NCI-H446 treated with DMSO at 0.1 percent for 48 hours (cell line): ENCODE measurements around the gene FAM151A.
A peak's percentile ranks its signal among the peaks of the same experiment; 100 is the strongest.
"Not testable (repeated sequence)": the region's sequence is repeated elsewhere in the genome, so short reads cannot be mapped to it uniquely, and the experiment has no call there.

Experiments used
- DNase-seq: peaks from one replicate; lab custom pipeline; 2025; lab: John Stamatoyannopoulos, UW

Gene FAM151A

DNA sequence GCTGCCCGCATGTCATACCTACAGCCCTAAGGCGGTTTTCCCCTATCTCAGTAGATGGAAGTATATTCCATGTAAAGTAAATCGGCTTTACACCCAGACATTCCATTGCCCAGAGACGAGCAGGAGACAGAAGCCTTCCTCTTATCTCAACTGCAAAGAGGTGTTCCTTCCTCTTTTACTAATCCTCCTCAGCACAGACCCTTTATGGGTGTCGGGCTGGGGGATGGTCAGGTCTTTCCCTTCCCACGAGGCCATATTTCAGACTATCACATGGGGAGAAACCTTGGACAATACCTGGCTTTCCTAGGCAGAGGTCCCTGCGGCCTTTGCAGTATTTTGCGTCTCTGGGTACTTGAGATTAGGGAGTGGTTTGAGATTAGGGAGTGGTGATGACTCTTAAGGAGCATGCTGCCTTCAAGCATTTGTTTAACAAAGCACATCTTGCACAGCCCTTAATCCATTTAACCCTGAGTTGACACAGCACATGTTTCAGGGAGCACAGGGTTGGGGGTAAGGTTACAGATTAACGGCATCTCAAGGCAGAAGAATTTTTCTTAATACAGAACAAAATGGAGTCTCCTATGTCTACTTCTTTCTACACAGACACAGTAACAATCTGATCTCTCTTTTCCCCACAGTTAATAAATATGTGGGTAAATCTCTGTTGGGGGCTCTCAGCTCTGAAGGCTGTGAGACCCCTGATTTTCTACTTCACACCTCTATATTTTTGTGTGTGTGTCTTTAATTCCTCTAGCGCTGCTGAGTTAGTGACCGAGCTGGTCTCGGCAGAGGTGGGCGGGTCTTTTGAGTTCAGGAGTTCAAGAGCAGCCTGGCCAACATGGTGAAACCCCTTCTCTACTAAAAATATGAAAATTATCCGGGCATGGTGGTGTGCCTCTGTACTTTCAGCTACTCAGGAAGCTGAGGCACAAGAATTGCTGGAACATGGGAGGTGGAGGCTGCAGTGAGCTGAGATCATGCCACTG is 13.4 kb upstream of the FAM151A start:
- not testable (repeated sequence) for DNase-seq

DNA sequence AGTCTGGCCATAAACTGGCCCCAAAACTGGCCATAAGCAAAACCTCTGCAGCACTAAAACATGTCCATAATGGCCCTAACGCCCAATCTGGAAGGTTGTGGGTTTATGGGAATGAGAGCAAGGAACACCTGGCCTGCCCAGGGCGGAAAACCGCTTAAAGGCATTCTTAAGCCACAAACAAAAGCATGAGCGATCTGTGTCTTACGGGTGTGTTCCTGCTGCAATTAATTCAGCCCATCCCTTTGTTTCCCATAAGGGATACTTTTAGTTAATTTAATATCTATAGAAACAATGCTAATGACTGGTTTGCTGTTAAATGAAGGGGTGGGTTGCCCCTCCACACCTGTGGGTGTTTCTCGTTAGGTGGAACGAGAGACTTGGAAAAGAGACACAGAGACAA is 12.5 kb upstream of the FAM151A start:
- not testable (repeated sequence) for DNase-seq

DNA sequence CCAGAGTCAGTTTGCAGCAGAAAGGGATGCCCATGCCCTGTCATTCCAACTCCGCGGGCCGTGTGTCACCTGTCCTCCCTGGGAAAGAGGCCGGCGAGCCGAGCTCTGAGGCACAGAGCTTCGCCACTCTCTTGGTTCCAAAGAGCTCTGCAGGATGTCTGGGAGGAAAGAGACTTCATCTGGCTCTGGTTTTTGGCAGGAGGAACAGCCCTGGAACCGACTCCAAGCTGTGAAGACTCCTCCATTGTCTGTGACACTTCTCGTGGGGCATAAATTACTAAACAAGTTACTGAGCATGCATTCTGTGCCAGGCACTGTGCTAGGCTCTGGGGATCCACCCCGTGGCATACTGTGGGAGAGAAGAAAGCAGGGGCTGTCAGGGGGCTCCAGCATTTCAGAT is 3.9 kb upstream of the FAM151A start:
- DNase-seq: peak; percentile 22

DNA sequence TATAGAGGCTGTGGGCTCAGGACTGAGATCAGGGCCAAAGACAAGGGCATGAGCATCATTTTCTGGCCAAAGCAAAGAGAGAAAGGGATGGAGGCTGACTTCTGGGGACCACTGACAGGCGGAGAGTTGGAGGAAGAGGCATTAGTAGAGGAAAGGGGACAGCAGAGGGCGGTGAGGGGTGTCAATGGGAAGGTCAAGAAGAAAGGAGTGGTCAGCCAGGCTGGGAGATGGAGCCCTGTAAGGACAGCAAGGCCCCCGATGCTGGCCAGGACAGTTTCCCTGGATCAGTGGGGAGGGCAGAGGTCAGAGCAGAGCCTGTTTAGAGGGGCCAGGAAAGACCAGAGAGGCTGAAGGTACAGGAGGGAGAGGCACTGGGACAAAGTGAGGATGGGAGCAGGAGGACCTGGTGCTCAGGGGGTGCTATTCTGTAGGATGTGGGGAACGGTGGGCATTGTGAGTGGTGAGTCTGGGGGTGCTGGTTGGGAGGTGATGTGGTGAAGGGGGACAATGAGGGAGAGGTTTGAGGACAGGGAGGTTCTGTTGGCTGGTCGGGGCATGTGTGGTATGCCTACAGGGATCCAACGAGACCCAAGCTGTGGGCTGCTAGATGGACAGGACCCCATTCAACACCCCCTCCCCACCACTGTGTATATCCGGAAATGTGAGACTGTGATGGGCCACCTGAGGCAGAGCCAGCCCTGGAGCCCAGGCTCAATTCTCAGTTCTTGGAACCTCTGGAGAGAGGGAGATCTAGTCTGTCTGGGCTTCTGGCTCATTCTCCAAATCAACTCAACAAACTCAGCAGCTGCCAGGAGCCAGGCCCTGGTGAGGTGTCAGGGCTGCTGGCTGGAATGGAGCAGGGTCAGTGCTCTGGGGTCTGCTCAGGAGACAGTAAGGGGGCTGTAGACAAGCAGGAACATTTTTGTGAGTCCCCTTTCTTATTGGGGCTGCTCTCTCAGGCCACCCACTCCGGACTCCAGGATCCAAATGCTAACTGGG is 1.4 kb upstream of the FAM151A start:
- peak; percentile 2 for DNase-seq

DNA sequence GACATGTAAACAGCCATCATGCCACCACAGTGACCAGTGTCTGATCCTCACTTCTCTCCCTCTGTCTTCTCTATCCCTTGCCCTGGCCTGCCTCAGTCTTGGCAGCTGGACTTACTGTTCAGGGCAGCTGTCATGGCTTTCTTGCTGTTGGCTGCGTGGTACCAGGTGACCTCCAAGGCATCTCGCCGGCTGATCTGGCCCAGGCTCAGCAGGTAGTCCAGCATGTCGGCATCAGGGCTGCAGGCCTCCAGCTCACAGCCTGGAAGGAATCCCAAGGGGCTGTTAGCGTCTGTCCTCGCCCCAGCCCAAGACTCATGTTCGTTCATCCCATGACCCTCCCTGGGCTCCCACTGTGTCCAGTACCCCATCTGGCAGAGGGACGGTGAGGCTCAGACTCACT is 3.6 kb downstream of the FAM151A start:
- no peak for DNase-seq

DNA sequence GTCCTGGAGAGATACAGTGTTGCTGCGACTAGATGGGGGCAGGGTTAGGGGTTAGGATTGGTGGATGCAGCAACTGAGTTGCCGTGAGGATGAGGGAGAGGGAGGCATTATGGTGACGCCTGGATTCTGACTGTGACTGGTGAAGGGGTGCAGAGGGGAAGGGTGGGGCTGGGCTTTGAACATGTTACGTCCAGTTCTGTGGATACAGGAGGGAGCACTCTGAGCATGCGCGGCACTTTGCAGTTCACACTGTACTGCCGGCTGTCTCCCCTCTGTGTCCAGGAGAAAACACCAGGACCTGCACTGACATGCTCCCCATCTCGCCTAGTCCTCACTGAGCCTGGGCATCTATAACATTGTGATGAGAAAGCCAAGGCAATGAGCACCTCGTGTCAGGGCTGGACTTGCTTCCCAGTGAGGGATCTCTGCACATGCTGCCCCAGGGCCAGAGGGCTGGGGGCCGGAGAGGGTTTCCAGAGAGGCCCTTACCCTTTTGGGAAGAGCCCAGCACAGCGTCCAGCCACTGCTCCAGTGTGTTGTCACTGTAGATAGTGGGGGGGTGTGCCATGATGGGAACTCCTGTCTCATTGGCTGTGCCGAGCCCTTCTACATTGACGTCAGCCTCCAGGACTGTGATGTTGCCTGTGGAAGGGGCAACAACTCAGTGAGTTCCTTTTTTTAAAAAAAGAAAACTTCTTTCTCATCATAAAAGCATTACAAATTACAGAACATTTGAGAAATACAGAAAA is 7.6 kb downstream of the FAM151A start:
- no peak for DNase-seq

DNA sequence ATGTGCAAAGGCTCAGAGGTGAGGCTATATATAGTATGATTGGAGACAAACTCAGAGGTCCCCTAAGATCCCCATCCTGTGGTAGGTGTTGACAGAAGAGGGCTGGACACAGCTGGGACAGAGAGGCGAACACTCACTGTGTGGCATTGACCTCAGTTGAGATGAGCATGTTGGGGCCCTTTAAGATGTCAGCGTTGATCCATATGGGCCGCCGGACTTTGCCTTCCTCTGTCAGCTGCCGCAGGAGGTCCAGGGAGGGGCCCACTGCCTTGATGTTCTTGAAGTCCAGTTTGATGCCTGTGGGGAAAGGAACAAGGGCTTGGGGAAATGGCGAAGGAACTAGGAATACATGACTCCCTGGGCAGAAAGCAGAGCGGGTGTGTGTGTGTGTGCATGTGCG is 8.8 kb downstream of the FAM151A start:
- DNase-seq: no peak

DNA sequence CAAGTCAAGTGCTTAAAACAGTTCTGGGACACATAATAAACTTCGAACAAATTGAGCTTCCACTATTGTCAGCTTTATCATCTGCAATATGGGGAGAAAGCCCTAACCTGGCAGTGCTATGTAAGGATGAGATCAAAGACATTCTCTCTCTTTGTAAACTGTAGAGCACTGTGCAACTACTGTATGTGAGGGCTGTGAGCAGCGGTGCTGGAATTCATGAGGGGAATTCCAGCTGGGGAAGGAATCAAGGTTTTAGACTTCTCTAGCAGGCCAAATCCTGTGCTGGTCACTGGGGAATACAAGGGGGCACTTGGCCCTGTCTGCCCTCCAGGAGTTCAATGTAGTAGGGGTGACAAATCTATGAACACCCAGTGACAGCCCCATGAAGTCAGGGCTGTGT is 9.3 kb downstream of the FAM151A start:
- DNase-seq: no peak

DNA sequence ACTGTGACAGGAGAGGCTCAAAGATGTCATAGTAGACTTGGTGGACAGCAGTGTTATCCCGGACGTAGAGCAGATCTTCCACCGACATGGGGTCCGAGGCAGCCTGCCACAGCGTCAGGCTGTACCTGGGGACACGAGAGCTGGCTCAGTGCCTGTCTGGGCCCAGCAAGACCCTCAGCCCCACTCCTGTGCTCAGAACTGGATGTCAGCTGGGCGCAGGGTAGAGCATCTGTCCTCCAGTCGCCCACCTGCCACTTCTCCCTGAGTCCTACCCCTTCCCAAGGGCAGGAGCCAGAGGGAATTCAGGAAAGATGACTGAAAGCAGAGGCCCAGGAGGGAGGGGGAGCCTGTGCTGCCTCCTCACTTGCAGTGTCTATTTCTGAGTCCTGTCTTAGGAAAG is 11.7 kb downstream of the FAM151A start:
- no peak for DNase-seq

DNA sequence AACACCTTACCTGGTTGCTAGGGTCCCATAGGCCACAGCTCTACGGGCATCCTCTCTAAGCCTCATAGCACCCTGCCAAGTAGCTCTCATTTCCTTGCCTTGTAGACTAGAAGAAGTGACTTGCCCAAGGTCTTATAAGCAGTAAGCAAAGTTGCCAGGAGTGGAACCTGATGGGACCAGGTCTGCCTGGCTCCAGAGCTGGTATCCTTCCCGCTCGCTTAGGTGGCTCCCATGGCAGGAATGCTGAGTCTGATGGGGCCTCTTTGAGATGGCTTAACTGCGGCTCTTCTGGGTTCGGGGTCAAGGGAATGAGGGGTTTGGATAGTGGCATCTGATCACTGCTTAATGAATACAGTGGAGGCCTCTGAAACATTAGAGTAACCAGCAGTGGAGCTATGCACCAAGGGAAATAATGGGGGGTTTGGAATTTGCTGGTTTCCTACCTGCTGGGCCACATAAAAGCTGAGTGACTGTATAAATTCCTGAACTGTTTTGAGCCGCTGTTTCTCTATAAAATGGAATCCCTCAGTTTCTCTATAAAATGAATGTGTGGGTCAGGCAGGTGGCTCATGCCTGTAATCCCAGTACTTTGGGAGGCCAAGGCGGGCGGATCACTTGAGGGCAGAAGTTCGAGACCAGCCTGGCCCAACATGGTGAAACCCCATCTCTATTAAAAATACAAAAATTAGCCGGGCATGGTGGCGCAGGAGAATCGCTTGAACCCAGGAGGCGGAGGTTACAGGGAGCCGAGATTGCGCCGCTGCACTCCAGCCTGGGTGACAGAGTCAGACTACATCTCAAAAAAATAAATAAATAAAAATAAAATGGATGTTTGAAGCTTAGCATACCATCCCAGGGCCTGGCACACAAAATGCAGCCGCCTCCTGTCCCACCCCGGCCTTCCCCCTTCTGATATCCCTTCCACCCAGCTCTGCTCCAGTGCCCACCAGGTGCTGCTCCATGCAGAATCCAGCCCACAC is 12.4 kb downstream of the FAM151A start:
- no peak for DNase-seq

DNA sequence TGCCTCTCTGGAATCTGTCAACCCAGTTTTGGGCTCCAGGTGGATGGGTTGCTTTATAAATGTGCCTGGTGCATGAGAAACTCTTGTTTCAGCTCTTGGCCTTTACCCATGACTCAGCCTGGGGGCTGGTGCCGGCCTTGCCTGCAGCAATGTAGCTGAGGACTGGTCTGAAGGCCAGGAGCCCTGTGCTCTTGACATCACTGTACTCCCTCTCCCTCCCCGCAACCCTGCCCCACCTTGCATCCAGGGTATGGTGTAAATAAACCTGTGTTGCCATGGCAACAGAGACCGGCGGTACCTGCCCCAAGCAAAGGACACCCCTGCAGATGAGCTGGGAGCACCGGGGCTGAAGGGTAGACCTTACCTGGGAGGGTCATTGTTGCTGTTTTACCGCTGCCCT is 13.3 kb downstream of the FAM151A start:
- DNase-seq: no peak

DNA sequence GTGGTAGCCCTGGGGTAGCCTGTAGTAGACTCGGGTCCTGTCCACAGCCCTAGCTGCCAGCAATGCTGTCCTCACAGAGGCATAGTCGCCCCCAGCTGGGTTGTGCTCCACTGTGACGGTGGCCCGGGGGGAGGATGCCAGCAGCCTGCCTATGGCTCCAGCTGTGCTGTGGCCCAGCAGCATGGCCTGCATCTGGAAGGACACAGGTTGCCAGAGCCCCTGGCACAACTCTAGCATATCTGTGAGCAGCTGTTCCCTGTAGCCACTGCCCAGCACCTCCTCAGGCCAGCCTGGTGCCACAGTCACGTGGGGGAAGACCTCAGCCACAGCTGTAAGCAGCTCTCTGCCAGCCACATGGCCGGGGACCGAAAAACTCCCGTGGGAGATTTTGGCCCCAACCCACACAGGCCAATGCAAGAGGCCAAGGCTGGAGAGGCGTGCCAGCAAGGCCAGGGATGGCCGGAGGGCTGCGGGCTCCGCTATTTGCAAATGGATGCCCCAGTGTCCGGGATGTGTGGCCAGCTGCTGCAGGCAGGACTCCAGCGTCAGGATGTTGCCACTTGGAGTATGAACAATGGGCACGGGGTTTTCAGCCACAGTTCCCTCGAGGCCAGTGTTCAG is 13.9 kb downstream of the FAM151A start:
- no peak for DNase-seq

DNA sequence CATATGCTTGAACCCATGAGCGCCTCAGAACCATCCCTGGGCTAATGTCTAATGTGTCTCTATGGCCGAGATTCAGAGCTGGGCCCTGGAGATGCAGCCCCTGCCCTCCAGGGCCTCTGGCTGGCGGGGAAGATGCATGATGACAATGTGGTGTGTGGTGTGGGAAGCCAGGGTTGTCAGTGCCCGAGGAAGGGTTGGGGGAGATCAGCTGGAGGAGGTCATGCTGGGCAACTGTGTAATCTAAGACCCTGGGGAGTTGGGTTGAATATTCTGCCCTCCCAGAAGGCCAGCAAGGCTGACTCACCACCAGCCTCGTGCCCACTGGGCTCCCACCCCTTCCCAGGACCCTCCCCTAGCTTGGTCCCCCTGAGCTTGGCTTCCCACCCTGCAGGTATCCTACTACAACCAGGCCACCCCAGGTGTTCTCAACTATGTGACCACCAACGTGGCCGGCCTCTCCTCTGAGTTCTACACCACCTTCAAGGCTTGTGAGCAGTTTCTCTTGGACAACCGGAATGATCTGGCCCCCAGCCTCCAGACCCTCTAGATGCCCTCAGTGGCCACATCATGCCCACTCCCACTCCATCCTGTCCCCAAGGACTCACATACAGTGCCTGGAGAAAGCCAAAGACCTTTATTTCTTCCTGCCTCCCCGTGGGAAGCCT is 14.6 kb downstream of the FAM151A start:
- DNase-seq: no peak

DNA sequence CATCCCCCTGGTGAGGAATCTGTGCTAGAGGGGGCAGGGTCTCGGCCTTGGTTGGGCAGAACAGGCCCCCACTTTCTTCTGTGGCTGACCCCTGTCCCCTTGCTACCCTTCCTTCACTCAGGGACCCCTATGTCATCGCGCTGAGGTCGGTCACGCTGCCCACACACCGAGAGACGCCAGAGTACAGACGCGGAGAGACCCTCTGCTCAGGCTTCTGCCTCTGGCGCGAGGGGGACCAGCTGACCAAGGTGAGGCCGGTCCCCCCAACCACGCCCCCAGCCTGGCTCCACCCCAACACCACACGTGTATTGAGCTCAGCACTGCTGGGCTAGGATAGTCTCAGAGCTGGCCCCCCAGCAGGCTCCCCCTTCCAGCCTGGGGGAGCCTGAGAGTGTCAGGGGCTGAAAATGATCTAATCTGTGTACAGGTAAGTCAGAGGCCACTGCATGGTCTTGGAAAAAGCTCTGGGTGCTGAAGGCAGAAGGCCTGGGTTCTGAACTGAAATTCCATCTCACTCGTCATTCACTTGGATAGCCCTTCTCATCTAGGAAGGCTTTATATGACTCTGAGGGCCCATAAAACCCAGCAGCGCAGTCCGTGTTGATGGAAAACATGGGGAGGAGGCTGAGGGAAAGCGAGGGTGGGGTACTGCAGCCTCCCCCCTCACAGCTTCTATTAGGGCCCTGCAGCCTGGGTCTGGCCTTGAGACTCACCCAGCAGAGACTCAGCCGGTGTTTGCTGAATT is 15.3 kb downstream of the FAM151A start:
- DNase-seq: no peak

DNA sequence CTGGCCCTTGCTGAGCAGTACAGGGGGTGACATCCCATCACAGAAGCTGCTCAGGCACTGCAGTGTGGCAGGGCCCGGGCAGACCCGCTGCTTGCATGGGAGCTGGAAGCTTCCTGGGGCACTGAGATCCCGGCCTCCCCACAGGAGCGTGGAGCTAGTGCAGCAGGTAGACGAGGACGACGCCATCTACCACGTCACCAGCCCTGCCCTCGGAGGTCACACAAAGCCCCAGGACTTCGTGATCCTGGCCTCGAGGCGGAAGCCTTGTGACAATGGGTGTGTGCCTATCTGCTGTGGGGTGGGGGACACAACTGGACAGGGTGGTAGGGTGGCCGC is 16.4 kb downstream of the FAM151A start:
- DNase-seq: no peak

DNA sequence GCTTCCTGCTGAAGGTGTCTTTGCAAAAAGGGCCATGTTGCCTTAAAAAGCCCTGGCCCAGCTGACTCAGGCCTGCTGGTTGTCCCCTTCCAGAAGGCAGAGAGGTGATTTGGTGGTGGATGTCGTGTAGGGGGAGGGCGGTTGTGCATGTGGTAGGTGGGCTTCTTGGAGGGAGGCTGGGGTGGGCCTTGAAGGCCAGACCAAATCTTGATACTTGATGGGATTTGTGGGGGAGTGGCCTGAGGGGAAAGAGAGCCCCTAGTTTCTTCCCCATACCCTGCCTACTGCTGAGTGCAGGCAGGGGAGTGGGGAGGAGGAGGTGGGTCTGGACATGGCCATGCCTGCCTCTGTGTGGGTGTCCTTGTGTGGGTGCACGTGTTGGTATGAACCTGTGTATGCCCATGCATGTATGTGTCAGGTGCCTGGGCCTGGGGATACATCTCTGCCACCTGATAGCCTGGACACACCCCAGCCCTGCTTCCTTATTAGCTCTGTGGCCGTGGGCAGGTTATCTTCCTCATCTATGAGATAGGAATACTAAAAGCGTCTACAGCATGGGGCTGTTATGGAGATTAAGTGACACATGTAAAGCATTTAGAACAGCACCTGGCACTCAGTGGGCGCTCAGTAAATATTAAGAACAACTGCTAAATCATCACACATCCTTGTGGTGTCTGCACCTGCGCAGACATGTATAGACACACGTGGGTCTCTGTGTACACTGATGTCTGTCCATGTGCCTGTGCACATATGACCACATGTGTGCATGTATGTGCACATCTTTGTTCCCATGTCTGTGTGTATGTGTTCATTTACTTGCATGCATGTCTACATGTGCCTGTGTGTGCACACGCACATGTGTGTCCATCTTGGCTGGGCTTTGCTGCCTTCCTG is 17.0 kb downstream of the FAM151A start:
- DNase-seq: no peak

DNA sequence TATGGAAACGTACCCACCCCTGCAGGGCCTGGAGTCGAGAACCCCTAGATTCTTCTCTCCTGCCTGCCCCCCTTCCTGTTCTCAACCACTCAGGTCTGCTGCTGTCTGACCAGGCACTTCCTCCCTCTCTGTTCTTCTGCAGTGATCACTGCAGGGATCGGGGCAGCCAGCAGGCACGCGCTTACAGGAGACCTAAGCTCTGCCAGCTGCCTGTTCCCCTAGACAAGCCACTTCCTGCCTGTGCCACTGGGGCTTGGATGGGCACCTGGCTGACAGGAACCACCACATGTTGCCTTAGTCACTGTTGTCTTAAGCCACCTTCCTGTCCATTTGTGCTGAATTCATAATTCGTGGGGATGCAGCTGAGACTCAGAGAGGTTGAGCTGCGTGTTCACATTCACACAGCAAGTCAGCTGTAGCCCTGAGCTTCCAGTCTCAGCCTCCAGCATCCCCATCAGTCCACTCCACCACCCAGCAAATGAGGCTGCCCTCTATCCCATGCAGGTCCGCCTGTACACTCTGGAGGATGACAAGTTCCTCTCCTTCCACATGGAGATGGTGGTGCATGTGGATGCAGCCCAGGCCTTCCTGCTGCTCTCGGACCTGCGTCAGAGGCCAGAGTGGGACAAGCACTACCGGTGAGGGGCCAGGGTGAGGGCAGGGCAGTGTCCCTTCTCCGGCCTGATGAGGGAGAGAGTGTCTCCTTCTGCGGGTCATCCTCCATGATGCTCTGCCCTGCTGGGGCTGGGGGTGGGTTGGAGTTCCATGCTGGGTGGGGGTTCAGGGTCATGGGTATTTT is 18.6 kb downstream of the FAM151A start:
- DNase-seq: no peak
